Progenitor cell of endocrine pancreas (in vitro differentiated cells): ENCODE data around the gene SNX10. TPM values are rescaled to one million over a fixed set of nuclear protein-coding genes. Genes with fewer than 3 reads are reported as not detected.
A peak's percentile ranks its signal among the peaks of the same experiment; 100 is the strongest.

ENCODE experiments used
- DNase-seq: peaks from one replicate; pipeline ENCODE4 v3.0.0; 2021; ENCODE audit warnings: low spot score; ENCODE audit not compliant: unreplicated experiment
- H3K27ac Mint-ChIP-seq: 2 replicates; pipeline ENCODE4 v1.8.0; 2021; ENCODE audit warnings: mild to moderate bottlenecking, moderate library complexity, mixed read lengths
- H3K27me3 Mint-ChIP-seq: 2 replicates; pipeline ENCODE4 v1.8.0; 2021; ENCODE audit warnings: mixed read lengths
- H3K36me3 Mint-ChIP-seq: 2 replicates; pipeline ENCODE4 v1.8.0; 2022; ENCODE audit warnings: mixed read lengths; ENCODE audit not compliant: insufficient read depth
- H3K4me1 Mint-ChIP-seq: 2 replicates; pipeline ENCODE4 v1.8.0; 2021; ENCODE audit warnings: low read depth, mixed read lengths
- H3K4me3 Mint-ChIP-seq: 2 replicates; pipeline ENCODE4 v1.8.0; 2021; ENCODE audit warnings: low read depth, mild to moderate bottlenecking, moderate library complexity, mixed read lengths
- H3K9me3 Mint-ChIP-seq: 2 replicates; pipeline ENCODE4 v1.8.0; 2021; ENCODE audit warnings: low read depth, mixed read lengths
- total RNA-seq: library from RNA; stranded (reverse); gene quantifications from 2 replicates; pipeline ENCODE4 v1.2.1, GENCODE V29; 2021
- TF ChIP-seq, protein P1 (sequence below): fragments of 200-600 bp; sonication (generic); IDR thresholded peaks from one replicate; pipeline ENCODE4 v1.5.0; 2021; ENCODE audit warnings: antibody characterized with exemption, mild to moderate bottlenecking; ENCODE audit not compliant: unreplicated experiment

Gene SNX10
- total RNA-seq, 1 donor from 2014 or later = 9.2 TPM

DNA sequence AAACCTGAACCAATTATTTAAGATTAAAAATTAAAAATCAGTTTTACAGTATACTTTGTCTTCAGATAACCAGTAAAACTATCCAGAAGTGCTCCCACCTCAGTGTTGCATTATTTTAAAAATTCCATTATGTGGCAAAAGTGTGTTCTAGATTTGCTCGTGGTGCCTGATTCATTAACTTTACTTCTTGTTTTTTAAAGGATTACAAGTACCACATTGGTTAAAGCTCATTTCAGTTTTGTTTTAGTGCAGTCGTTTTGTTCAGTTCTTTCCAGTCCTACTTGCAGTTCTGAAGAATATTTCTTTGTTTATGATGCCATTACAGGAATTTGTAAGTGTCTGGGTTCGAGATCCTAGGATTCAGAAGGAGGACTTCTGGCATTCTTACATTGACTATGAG is 69.0 kb downstream of the SNX10 start:
- Mint-ChIP-seq H3K27me3 (no peaks in the 10 kb centered on the region), H3K36me3 (no peaks in the 10 kb centered on the region), H3K4me1 (peaks cover 22% of the 10 kb centered on the region), H3K27ac (no peak overlapping the region), H3K4me3 (no peak overlapping the region), H3K9me3 (no peaks in the 10 kb centered on the region)
- no peak for DNase-seq
- TF ChIP-seq, protein P1, sequence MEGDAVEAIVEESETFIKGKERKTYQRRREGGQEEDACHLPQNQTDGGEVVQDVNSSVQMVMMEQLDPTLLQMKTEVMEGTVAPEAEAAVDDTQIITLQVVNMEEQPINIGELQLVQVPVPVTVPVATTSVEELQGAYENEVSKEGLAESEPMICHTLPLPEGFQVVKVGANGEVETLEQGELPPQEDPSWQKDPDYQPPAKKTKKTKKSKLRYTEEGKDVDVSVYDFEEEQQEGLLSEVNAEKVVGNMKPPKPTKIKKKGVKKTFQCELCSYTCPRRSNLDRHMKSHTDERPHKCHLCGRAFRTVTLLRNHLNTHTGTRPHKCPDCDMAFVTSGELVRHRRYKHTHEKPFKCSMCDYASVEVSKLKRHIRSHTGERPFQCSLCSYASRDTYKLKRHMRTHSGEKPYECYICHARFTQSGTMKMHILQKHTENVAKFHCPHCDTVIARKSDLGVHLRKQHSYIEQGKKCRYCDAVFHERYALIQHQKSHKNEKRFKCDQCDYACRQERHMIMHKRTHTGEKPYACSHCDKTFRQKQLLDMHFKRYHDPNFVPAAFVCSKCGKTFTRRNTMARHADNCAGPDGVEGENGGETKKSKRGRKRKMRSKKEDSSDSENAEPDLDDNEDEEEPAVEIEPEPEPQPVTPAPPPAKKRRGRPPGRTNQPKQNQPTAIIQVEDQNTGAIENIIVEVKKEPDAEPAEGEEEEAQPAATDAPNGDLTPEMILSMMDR = no peak

DNA sequence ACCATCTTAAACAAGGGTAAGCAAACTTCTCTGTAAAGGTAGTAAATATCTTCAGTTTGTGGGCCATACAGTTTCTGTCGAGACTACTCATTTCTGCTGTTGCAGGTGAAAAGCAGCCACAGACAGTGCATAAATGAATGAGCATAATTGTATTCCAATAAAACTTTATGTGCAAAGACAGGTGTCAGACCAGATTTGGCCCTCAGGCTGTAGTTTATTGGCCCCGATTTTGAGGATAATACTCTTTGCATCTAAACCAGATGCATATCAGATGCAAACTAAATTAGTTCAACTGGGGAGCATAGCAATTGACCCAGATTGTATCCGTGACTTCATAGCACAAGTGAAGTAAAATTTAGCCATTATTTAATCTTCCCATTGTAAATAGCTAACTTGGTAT is 70.0 kb downstream of the SNX10 start:
- Mint-ChIP-seq H3K27ac (no peak overlapping the region), H3K27me3 (no peaks in the 10 kb centered on the region), H3K4me1 (peaks cover 22% of the 10 kb centered on the region), H3K36me3 (no peaks in the 10 kb centered on the region), H3K4me3 (no peak overlapping the region), H3K9me3 (no peaks in the 10 kb centered on the region)
- DNase-seq = no peak
- TF ChIP-seq, protein P1 = no peak

- H3K36me3 Mint-ChIP-seq = no peaks in the 10 kb centered on the region
- TF ChIP-seq, protein P1 = no peak
- no peak overlapping the region for H3K4me3 Mint-ChIP-seq
- H3K27me3 Mint-ChIP-seq = no peaks in the 10 kb centered on the region
- H3K4me1 Mint-ChIP-seq = peaks cover 22% of the 10 kb centered on the region
- H3K9me3 Mint-ChIP-seq = no peaks in the 10 kb centered on the region
- no peak overlapping the region for H3K27ac Mint-ChIP-seq
- no peak for DNase-seq
Measured at GRCh38 chr7:26363465-26363864, 71.8 kb downstream of the SNX10 start.

GRCh38 chr7:26365077-26365900 is 73.6 kb downstream of the SNX10 start:
- H3K4me1 Mint-ChIP-seq = peaks cover 22% of the 10 kb centered on the region
- peak overlapping the region; percentile 92 for H3K27ac Mint-ChIP-seq
- DNase-seq = peak; percentile 25
- no peaks in the 10 kb centered on the region for H3K36me3 Mint-ChIP-seq
- TF ChIP-seq, protein P1 = peak; percentile 88
- H3K27me3 Mint-ChIP-seq = no peaks in the 10 kb centered on the region
- no peak overlapping the region for H3K4me3 Mint-ChIP-seq
- H3K9me3 Mint-ChIP-seq = no peaks in the 10 kb centered on the region

DNA sequence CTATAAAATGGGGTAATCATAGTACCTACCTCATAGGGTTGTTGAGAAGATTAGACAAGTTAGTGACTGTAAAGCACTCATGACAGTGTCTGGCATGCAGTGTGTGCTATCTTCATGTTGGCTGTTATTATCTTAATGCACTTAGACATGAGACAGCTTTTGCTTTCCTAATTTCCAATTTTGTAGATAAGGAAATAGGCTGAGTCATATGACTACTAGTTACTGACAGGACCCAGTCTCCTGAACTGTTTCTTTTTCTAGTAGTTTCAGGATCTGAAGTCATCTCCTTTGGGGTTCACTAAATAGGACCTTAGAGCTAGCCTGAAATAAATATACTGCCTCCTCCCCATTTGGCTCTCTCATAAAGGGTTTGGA is 74.2 kb downstream of the SNX10 start:
- Mint-ChIP-seq H3K27me3 (no peaks in the 10 kb centered on the region), H3K4me3 (no peak overlapping the region), H3K27ac (peak overlapping the region; percentile 92), H3K9me3 (no peaks in the 10 kb centered on the region), H3K4me1 (peaks cover 22% of the 10 kb centered on the region), H3K36me3 (no peaks in the 10 kb centered on the region)
- TF ChIP-seq, protein P1 = no peak
- no peak for DNase-seq
